ENCODE data around the gene MYO15A.

The MYO15A gene

GRCh38 chr17:18102640-18103039, 5.9 kb upstream of the MYO15A start:
- no peak for DNase-seq

DNA sequence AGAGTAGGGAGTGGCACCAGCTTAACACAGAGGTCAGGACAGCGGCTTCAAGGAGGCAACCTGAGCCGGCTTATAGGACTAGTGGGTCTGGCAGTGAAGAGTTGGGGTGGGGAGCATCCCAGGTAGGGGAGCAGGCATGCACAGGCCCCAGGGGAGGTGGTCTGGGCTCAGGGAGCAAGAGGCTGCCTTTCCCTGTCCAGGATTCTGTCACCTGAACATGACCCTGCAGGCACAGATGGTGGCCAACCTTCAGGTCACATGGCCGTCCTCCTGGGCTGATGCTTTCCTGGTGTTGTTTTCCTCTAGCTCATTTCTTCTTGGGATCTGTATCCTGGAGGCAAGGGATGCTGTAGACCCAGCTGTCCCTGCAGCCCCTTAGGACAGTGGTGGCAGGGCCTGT, 3.5 kb upstream of the MYO15A start:
- no peak for DNase-seq

DNA sequence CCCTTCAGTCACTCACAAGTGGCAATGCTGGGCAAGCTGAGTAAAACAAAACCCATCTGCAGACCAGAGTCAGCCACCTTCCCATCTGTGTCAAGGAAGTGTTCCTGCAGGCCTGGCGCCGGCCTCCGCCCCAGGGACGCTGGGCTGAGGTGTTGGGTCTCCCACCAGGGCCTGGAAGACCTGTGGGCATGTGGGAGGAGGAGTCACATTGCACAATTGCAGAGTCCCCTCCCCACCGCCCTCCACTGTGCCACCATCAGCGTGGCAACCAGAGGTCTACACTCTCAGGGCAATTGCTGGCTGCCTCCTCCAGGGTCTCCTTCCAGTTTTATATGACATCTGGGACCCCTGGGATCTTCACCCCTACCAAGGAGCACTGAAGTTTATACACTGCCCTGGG, 3.0 kb upstream of the MYO15A start:
- DNase-seq, result no peak

GRCh38 chr17:18106211-18106610, 2.3 kb upstream of the MYO15A start:
- no peak for DNase-seq

DNA sequence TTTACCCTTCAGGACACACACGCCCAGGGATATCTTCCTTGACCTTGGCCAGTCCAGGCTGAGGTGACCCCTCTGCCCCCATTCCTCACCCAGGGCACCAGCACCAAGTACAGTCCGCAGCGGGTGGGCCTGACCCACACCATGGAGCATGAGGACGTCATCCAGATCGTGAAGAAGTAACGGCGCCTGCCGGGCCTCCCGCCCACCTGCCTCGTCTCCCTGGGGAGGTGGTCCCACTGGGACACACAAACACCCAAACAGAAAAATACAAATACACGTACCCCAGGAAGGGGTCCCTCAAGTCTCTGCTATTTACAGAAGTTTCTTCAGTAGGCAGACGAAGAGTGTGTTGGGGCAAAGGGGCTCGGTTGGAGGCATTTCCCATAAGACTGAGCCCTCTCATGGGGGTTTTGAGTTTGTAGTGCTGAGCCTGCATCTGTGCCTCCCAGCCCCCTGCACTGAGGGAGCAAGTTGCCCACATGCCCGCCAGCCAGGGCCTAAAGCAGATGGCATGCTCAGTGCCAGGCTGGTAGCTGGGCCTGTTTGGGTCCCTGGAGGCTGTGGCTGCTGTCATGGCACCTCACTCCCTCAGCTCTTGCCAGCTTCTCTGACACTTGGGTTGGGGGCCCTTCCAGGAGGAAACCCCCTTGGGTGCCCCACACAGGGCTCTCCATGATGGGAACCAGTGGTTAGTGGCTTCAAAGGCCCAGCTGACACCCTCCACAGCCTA, 1.3 kb upstream of the MYO15A start:
- DNase-seq, result no peak

DNA sequence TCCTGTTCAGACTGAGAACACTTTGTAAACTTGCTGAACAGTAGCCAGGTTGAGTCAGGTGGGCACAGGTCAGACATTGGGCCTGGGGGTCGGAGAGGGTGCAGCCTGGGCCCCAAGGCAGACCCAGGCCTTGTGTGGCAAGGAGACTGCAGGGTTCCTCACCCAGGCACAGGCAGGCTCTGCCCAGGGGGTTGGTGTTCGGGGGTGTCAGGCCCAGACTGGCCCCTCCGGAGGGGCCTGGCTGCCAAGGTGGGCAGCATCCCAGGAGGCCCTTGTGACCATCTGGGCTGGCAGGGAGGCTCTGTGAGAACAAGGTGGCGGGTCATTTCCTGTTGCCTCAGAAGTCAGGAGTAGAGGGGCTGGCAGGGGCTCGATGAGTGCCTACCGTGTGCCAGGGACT, 585 bp upstream of the MYO15A start:
- no peak for DNase-seq

DNA sequence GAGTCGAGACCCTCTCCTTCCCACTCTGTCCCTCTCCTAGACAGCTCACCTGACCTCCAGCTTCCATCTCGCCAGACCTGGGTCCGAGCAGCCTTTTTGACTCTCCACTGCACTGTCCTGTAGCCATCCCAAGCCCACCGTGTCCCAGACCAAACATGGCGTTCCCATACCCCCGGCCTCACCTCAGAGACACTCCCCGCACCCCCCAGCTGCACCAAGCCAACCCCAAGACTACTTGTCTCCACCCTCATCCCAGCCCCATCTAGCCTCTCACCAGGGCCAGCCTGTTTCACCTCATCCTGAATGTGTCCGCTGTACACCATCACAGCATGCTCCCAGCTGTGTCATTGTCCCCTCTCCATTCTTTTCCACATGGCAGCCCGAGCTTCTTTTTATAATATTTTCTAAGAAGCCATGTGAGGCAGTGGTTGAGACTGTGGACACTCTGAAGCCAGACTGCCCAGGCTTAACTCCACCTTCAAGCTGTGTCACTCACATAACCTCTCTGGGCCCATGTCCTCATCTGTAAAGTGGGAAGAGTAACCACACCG, 1.5 kb downstream of the MYO15A start:
- no peak for DNase-seq

DNA sequence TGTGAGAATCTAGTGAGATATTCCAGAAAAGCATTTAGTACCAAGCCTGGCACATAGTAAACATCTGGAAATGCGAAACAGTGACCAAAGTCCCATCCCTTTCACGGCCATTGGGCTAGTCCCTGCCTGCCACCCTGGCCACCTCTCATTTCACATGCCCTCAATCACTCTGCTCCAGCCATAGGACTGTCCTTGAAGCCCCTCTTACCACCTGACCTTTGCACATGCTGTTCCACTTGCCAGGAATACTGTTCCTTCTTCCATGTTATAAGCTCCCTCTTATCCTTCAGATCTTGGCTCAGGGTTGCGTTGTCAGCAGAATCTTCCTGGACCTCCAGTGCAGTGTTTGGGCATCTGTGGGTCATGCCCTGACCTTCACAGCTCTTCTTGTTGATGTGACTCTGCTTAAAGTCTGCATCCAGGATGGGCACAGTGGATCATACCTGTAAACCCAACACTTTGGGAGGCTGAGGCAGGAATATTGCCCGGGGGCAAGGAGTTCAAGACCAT, 2.1 kb downstream of the MYO15A start:
- DNase-seq, result no peak

DNA sequence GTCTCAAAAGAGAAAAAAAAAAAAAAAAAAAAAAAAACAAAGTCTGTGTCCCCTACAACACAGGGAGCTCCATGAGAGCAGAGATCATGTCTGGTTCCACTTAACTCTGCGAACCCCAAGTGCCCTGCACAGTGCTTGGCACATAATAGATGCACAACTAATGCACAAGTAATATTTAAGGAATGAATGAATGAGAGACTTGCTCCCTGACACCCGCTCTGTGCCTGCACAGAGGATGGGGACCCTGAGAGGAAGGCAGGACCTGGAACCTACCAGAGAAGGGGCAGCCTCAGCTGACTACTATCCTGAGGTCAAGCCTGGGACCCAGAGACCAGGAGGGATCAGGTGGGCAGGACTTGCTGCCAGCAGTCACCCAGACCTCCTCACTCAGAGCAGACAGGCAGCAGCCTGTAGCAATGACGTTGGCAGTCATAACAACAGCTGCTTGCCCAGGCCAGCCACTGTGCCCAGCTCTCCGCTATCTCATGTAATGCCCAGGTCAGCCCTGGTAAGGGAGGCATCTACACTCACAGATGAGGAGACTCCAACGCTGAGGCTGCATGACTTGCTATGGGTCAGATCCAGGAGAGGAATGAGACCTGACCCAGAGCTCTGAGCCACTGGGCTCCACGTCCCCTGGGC, 2.9 kb downstream of the MYO15A start:
- no peak for DNase-seq

- DNase-seq, result no peak
Observed at GRCh38 chr17:18115517-18115916, 7.0 kb downstream of the MYO15A start.

DNA sequence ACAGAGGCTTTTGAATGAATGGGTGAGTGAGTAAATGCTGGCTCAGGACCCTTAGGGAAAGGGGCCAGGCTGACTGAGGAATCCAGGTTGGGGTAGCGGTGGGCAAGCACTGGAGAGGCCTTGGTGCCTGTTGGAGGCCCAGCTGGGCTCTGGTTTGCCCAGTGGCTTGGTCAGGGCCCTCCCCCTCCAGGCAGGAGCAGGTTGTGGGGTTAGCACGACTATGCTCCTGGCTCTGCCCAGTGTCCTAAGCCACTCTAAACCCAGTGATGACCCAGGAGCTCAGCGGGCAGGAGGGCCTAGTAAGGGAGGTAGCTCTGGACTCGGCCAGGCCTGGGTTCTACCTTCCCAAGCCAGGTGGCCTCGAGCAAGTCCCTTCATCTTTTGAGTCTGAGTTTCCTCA, 7.5 kb downstream of the MYO15A start:
- DNase-seq, result no peak

DNA sequence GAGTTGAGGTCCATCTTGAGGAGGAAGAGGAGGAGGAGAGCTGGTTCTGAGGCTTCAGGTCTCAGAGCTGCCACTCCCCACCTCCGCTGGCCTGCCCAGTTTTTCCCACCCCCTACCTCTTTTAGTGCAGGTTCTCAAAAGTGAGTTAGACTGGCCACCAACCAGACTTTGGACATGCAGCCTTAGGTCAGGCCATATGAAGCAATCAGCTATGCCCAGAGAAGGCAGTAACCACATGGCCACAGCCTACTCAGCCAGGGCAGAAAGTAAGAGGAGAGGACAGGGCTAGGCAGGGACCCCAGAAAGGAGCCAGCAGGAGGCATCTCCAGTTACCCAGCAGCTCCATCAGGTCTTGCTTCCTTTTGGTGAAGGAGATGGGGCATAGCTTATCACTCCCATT, 9.0 kb downstream of the MYO15A start:
- DNase-seq, result no peak

GRCh38 chr17:18117982-18118975, 9.7 kb downstream of the MYO15A start:
- no peak for DNase-seq

GRCh38 chr17:18119166-18119745, 10.7 kb downstream of the MYO15A start:
- DNase-seq, result no peak

- no peak for DNase-seq
Observed at GRCh38 chr17:18119938-18120337, 11.4 kb downstream of the MYO15A start.

DNA sequence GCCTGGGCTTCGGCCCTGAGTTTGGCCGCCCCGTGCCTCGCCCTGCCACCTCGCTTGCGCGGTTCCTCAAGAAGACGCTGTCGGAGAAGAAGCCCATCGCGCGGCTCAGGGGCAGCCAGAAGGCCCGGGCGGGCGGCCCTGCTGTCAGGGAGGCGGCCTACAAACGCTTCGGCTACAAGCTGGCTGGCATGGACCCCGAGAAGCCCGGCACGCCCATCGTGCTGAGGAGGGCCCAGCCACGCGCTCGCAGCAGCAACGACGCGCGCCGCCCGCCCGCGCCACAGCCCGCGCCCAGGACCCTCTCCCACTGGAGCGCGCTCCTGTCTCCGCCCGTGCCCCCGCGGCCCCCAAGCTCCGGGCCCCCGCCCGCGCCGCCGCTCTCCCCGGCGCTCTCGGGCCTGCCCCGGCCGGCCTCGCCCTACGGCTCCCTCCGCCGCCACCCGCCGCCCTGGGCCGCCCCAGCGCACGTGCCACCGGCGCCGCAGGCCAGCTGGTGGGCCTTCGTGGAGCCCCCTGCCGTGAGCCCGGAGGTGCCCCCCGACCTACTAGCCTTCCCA, 12.0 kb downstream of the MYO15A start:
- no peak for DNase-seq

- no peak for DNase-seq
Observed at GRCh38 chr17:18121144-18121910, 12.8 kb downstream of the MYO15A start.

GRCh38 chr17:18122990-18123753, 14.6 kb downstream of the MYO15A start:
- DNase-seq, result no peak

DNA sequence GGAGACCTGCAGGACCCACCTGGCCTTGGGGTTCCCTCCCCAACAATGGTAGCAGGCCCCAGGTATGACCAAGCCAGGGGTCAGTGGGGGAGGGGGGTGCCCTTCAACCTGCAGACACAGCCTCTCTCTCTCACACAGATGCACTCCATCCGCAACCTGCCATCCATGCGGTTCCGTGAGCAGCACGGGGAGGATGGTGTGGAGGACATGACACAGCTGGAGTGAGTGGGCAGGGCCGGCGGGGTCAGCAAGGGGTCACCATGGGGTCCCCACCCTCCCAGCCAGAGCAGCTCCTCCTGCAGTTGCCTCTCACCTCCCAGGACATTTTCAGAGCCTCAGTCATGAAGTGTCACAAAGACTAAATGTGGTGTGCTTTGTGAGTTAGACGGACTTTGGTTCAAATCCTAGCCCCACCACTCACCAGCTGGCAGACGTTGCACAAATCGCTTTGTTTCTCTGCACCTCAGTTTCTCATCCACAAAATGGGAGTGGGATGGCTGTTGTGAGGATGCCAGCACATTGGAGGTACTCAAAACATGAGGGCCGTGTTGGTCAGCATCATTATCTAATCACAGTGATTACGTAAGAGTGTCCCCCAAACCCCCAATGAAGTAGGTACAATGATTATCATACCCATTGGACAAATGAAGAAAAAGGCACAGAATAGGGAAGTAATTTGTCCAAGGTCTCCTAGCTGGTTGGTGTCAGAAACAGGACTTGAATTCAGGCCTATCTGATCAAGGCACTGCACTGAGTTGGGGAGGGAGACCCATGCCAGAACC, 16.0 kb downstream of the MYO15A start:
- DNase-seq, result no peak

DNA sequence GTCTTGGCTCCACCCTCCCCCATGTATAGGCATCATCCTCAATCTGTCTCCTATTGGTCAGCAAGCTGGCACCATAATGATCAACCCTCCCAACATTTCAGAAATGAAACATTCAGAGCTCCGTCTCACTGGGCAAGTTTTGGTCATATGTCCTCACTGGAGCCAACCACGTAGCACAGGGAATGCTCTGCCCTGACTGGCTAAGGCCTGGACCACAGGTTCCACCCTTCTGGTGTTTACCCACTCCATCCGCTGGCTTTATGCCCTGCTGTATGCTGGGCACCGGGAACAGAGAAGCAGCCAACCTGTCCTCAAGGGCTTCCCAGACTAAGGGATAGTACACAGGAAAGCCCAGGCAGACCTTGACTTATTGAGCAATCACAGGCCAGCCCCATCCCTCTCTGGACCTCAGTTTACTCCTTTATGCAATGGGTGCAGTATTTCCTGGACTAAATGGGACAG, 20.5 kb downstream of the MYO15A start:
- DNase-seq, result no peak

Measured in CD4-positive, alpha-beta T cell treated with Interleukin-15 for 1 hour (primary cell).